H1 (cell line): ENCODE measurements around the gene TXNRD2. TPM values are rescaled to one million over a fixed set of nuclear protein-coding genes. Genes with fewer than 3 reads are reported as not detected.

Source experiments
- CHD1 ChIP-seq: IDR thresholded peaks from 2 replicates; pipeline ENCODE4 v1.6.1; 2012; ENCODE audit warnings: low read depth, low read length, improper control_type of control experiment
- JUN ChIP-seq: IDR thresholded peaks from 2 replicates; pipeline ENCODE4 v1.6.1; 2011; ENCODE audit warnings: low read depth, mild to moderate bottlenecking, improper control_type of control experiment, low read length
- polyA plus RNA-seq, 7 experiments: library from polyadenylated mRNA; depleted of rRNA in 3 of 7; stranded (reverse) in 5 of 7; unstranded in 2 of 7; fragments of >200 nt in 5 of 7; fragments of 200-250 nt in 2 of 7; gene quantifications; 1 replicate in 5 of 7; 2 replicates in 1 of 7; 4 replicates in 1 of 7; pipeline versions ENCODE4 v1.2.1 to v1.2.3, GENCODE V29; 2011 to 2013; ENCODE audit warnings: missing spikeins in 2 of 7, mixed read lengths in 2 of 7
- total RNA-seq: library from RNA; stranded (reverse); fragmentation: NEBNext Ultra II Directional; extraction: Animal tissue kit (Norgen Biotek cat#: 25700); gene quantifications from 2 replicates; pipeline ENCODE4 v1.2.1, GENCODE V29; 2021
- TF ChIP-seq, protein P1 (sequence below): IDR thresholded peaks from 2 replicates; pipeline ENCODE4 v1.6.1; 2011; ENCODE audit warnings: low read depth, mild to moderate bottlenecking, low read length; ENCODE audit not compliant: insufficient read depth

TXNRD2 gene
- total and polyA plus RNA-seq, 2 of the 8 experiments (the other 6 are each of a cell fraction or from before 2014, with no cell fraction given), result 14.8 to 21.9 TPM

DNA sequence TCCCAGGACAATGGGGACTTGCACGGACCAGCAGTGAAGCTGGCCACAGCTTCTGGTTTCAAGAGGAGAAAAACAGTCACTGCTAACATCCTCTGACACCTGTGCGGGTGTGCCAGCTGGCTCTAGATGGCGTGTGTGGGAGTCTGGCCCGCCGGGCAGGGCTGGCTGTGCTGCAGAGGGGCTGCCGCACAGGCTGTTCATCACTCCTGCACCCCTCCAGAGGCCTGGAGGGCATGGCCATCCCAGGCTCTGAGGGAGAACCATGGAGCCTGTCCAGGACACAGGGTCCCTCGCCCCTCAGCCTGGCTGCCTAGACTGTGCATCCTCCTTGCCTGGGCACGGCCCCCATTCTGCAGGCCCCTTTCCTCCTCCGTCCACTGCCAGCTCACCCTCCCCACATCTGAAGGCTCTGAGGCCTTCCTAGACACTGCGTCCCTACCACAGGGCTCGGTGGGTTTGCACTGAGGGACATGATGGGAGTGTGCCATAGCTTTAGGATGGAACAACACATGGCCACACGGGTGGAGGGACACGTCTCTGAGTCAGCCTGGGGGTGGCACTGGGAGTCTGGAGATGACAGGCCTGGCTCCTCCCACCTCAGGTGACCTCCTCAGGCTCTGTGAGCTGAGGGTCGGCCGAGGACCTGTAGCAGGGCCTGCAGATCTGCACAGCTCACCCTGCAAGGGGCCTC, 44.8 kb downstream of the TXNRD2 start (continued):
- TF ChIP-seq JUN (no peak), CHD1 (no peak)
- TF ChIP-seq, protein P1, sequence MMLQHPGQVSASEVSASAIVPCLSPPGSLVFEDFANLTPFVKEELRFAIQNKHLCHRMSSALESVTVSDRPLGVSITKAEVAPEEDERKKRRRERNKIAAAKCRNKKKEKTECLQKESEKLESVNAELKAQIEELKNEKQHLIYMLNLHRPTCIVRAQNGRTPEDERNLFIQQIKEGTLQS, result no peak
